Measurements from ENCODE around the gene URI1. TPM values are rescaled to one million over a fixed set of nuclear protein-coding genes. Genes with fewer than 3 reads are reported as not detected.

The URI1 gene
- total RNA-seq, 6 experiments from 2014 or later = 45.8 to 53.8 (median 47.1) TPM

GRCh38 chr19:29923653-29924052 is 18.4 kb upstream of the URI1 start:
- Mint-ChIP-seq H3K4me1 (ENCODE audit: low read depth) (no peaks in the 10 kb centered on the region), H3K9me3 (no peaks in the 10 kb centered on the region), H3K27ac (no peak overlapping the region), H3K27me3 (ENCODE audit: insufficient read depth) (peaks cover 4% of the 10 kb centered on the region), H3K36me3 (ENCODE audit: low read depth) (no peaks in the 10 kb centered on the region), H3K4me3 (no peak overlapping the region)
- DNase-seq = peak; percentile 23
- no peak for TF ChIP-seq CTCF (IDR thresholded peaks at IDR 0.05)

- Mint-ChIP-seq H3K4me3 (no peak overlapping the region), H3K27ac (no peak overlapping the region), H3K4me1 (ENCODE audit: low read depth) (no peaks in the 10 kb centered on the region), H3K9me3 (no peaks in the 10 kb centered on the region), H3K27me3 (ENCODE audit: insufficient read depth) (peaks cover 9% of the 10 kb centered on the region), H3K36me3 (ENCODE audit: low read depth) (no peaks in the 10 kb centered on the region)
- no peak for DNase-seq
- TF ChIP-seq CTCF (IDR thresholded peaks at IDR 0.05) = no peak
Measured at GRCh38 chr19:29926031-29926430, 16.0 kb upstream of the URI1 start.

GRCh38 chr19:29926801-29927200 is 15.2 kb upstream of the URI1 start:
- Mint-ChIP-seq H3K27me3 (ENCODE audit: insufficient read depth) (peaks cover 9% of the 10 kb centered on the region), H3K27ac (no peak overlapping the region), H3K4me3 (no peak overlapping the region), H3K36me3 (ENCODE audit: low read depth) (no peaks in the 10 kb centered on the region), H3K9me3 (no peaks in the 10 kb centered on the region), H3K4me1 (ENCODE audit: low read depth) (no peaks in the 10 kb centered on the region)
- TF ChIP-seq CTCF (IDR thresholded peaks at IDR 0.05) = no peak
- no peak for DNase-seq

- DNase-seq = no peak
- Mint-ChIP-seq H3K4me1 (ENCODE audit: low read depth) (no peaks in the 10 kb centered on the region), H3K9me3 (no peaks in the 10 kb centered on the region), H3K27me3 (ENCODE audit: insufficient read depth) (peaks cover 7% of the 10 kb centered on the region), H3K36me3 (ENCODE audit: low read depth) (no peaks in the 10 kb centered on the region), H3K4me3 (no peak overlapping the region), H3K27ac (no peak overlapping the region)
- TF ChIP-seq CTCF (IDR thresholded peaks at IDR 0.05) = no peak
Measured at GRCh38 chr19:29927944-29928625, 14.0 kb upstream of the URI1 start.

GRCh38 chr19:29928831-29929230 is 13.2 kb upstream of the URI1 start:
- Mint-ChIP-seq H3K27me3 (ENCODE audit: insufficient read depth) (peaks cover 5% of the 10 kb centered on the region), H3K4me3 (no peak overlapping the region), H3K4me1 (ENCODE audit: low read depth) (no peaks in the 10 kb centered on the region), H3K9me3 (no peaks in the 10 kb centered on the region), H3K36me3 (ENCODE audit: low read depth) (no peaks in the 10 kb centered on the region), H3K27ac (no peak overlapping the region)
- TF ChIP-seq CTCF (IDR thresholded peaks at IDR 0.05) = no peak
- DNase-seq = no peak
